GM12864 (cell line): Measurements from ENCODE around the gene PLPP3.

Experiments
- DNase-seq: peaks from one replicate; pipeline ENCODE4 v3.0.0-alpha.2; 2011; ENCODE audit warnings: low read depth
- H3K4me3 ChIP-seq: 2 replicates; pipeline ENCODE4 v1.5.1; 2011; ENCODE audit warnings: mild to moderate bottlenecking, low read depth, low read length, control low read depth
- CTCF ChIP-seq: IDR thresholded peaks from 2 replicates; pipeline ENCODE4 v1.5.1; 2011; ENCODE audit warnings: low read depth, mild to moderate bottlenecking, moderate library complexity, low read length, control low read depth, inconsistent platforms; ENCODE audit errors: missing control alignments

PLPP3 gene

GRCh38 chr1:56490619-56491018 is 88.7 kb downstream of the PLPP3 start:
- TF ChIP-seq CTCF: no peak
- no peak for DNase-seq
- no peak overlapping the region for H3K4me3 ChIP-seq

DNA sequence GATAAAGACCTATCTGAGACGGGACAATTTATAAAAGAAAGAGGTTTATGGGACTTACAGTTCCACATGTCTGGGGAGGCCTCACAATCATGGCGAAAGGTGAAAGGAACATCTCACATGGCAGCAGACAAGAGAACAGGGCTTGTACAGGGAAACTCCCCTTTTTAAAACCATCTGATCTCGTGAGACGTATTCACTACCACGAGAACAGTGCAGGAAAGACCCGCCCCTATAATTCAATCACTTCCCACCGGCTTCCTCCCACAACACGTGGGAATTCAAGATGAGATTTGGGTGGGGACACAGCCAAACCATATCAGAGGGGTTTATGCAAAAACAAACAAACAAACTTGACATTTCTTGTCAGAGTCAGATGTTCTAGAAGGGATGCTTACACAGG is 89.7 kb downstream of the PLPP3 start:
- H3K4me3 ChIP-seq: no peak overlapping the region

DNA sequence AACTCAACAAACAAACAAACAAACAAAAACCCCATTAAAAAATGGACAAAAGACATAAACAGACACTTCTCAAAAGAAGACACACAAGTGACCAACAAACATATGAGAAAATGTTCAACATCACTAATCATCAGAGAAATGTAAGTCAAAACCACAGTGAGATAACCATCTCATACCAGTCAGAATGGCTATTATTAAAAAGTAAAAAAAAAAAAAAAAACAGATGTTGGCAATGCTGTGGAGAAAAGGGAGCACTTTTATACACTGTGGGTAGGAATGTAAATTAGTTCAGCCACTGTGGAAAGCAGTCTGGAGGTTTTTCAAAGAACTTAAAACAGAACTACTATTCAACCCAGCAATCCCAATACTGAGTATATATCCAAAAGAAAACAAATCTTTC is 94.7 kb downstream of the PLPP3 start:
- no peak for TF ChIP-seq CTCF
- H3K4me3 ChIP-seq: no peak overlapping the region
- DNase-seq: no peak

More for the DNA sequence above, 89.7 kb downstream of the PLPP3 start:
- TF ChIP-seq CTCF: no peak
- no peak for DNase-seq

DNA sequence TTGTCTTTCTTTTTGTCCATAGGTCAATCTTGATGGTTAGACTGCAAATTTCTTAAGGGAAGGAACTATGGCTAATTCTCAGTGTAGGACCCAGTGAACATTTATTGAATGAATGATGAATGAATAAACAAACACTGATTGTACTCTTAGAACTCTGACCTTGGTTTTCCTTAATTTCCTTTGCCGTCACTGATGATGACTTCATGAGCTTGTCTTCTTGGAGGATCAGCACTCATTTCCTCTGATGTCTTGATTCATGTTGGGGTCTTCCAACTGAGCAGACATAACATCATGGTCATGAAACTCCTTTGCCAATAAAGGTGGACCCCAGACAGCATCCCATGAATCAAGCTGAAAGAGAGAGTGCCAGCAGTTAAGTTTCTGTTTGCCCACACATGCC is 96.3 kb downstream of the PLPP3 start:
- TF ChIP-seq CTCF: no peak
- DNase-seq: no peak
- H3K4me3 ChIP-seq: no peak overlapping the region

GRCh38 chr1:56482486-56482885 is 96.9 kb downstream of the PLPP3 start:
- DNase-seq: no peak
- no peak for TF ChIP-seq CTCF
- no peak overlapping the region for H3K4me3 ChIP-seq

DNA sequence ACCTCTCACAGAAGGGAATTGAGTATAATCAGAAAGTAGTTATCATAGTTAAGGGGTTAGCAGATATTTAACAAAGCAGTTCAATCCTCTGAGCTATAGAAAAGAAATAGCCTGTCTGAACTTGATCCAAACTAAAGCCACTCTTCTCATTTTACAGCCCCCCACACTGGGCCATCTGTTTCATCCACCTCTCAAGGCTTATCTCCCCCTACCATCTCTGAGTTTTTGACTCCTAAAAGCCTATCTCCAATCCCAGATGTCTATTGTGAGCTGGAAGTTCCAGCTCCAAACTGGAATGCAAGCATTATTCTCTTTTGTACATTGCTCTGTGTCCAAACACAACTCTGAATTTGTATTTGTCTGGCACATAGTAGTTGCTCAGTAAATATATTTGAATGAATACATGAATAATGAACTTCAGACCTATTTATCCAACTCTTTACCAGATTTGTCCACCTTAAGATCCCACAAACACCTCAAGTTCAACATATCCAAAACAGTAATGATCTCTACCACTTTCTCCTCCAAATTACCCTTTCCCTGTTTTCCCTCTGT is 98.1 kb downstream of the PLPP3 start:
- no peak for TF ChIP-seq CTCF
- no peak for DNase-seq
- H3K4me3 ChIP-seq: no peak overlapping the region

DNA sequence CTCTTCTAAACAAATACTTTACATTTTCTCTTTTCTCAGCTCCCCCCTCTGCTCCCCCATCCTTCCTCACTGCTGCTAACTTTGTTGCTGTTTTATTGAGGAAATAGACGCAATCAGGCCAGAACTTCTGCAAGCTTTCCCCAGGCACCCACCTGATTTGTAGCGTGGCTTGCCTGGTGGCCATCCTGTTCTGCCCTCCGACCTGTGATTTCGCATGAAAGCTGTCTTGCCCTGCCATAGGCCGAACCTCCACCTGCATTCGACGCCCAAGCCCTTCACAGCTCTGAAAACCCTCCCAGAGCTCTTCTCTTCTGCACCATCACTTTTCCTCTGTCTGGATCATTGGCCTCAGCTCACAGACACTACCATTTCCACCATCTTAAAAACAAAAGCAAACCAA is 100.6 kb downstream of the PLPP3 start:
- DNase-seq: no peak
- TF ChIP-seq CTCF: no peak
- no peak overlapping the region for H3K4me3 ChIP-seq
